ENCODE measurements around the gene TCEAL7.
"Not testable (repeated sequence)": the region's sequence is repeated elsewhere in the genome, so short reads cannot be mapped to it uniquely, and the experiment has no call there.

TCEAL7 gene

GRCh38 chrX:103329991-103330390, at the start of gene TCEAL7:
Gene TCEAL7, plus strand, starts transcription at chrX:103330239. Its CDS starts 1,165 bp downstream, at chrX:103331404.
- DNase-seq (ENCODE audit: low spot score) (no peak), FAIRE-seq (no peak)

- no peak for FAIRE-seq
Measured at GRCh38 chrX:103293118-103293517, 36.9 kb upstream of the TCEAL7 start.

GRCh38 chrX:103304705-103305104, 25.3 kb upstream of the TCEAL7 start:
- FAIRE-seq (no peak), DNase-seq (ENCODE audit: low spot score) (no peak)

More at GRCh38 chrX:103293118-103293517, 36.9 kb upstream of the TCEAL7 start:
- no peak for DNase-seq (ENCODE audit: low spot score)

- DNase-seq (ENCODE audit: low spot score); FAIRE-seq: not testable (repeated sequence)
Measured at GRCh38 chrX:103305666-103306065, 24.4 kb upstream of the TCEAL7 start.

- FAIRE-seq (no peak), DNase-seq (ENCODE audit: low spot score) (no peak)
Measured at GRCh38 chrX:103309860-103310554, 20.0 kb upstream of the TCEAL7 start.

GRCh38 chrX:103310555-103311398, 19.3 kb upstream of the TCEAL7 start, which contains the start of gene BEX2:
Gene BEX2, minus strand, starts transcription at chrX:103310990. Its CDS starts 1,014 bp downstream, at chrX:103309976.
- DNase-seq (ENCODE audit: low spot score), result no peak
- no peak for FAIRE-seq

- FAIRE-seq (no peak), DNase-seq (ENCODE audit: low spot score) (no peak)
Measured at GRCh38 chrX:103311399-103311780, 18.6 kb upstream of the TCEAL7 start.

- FAIRE-seq (no peak), DNase-seq (ENCODE audit: low spot score) (no peak)
Measured at GRCh38 chrX:103330681-103331288, 746 bp downstream of the TCEAL7 start.

- DNase-seq (ENCODE audit: low spot score), result no peak
- FAIRE-seq, result no peak
Measured at GRCh38 chrX:103338663-103339062, 8.6 kb downstream of the TCEAL7 start.

GRCh38 chrX:103343105-103343504, 13.1 kb downstream of the TCEAL7 start:
- DNase-seq (ENCODE audit: low spot score) (peak; percentile 14), FAIRE-seq (peak; percentile 68)

GRCh38 chrX:103344606-103345005, 14.6 kb downstream of the TCEAL7 start:
- FAIRE-seq, result no peak
- no peak for DNase-seq (ENCODE audit: low spot score)

- FAIRE-seq (no peak), DNase-seq (ENCODE audit: low spot score) (no peak)
Measured at GRCh38 chrX:103347682-103348397, 17.8 kb downstream of the TCEAL7 start.

GRCh38 chrX:103356130-103356798, 26.2 kb downstream of the TCEAL7 start, which contains the start of gene TCEAL9:
Gene TCEAL9, plus strand, starts transcription at chrX:103356506. Its CDS starts 1,179 bp downstream, at chrX:103357685.
- FAIRE-seq (no peak), DNase-seq (ENCODE audit: low spot score) (peak; percentile 55)

- FAIRE-seq, result no peak
- DNase-seq (ENCODE audit: low spot score), result no peak
Measured at GRCh38 chrX:103356858-103357257, 26.8 kb downstream of the TCEAL7 start.

- no peak for DNase-seq (ENCODE audit: low spot score)
Measured at GRCh38 chrX:103357871-103358270, 27.8 kb downstream of the TCEAL7 start.

GRCh38 chrX:103359605-103360004, 29.6 kb downstream of the TCEAL7 start:
- not testable (repeated sequence) for FAIRE-seq

More at GRCh38 chrX:103357871-103358270, 27.8 kb downstream of the TCEAL7 start:
- no peak for FAIRE-seq

GRCh38 chrX:103360092-103360491, 30.1 kb downstream of the TCEAL7 start:
- FAIRE-seq, result no peak

More at GRCh38 chrX:103359605-103360004, 29.6 kb downstream of the TCEAL7 start:
- DNase-seq (ENCODE audit: low spot score), result not testable (repeated sequence)

GRCh38 chrX:103360916-103361315, 30.9 kb downstream of the TCEAL7 start:
- no peak for FAIRE-seq

More at GRCh38 chrX:103360092-103360491, 30.1 kb downstream of the TCEAL7 start:
- no peak for DNase-seq (ENCODE audit: low spot score)

GRCh38 chrX:103361798-103362197, 31.8 kb downstream of the TCEAL7 start:
- FAIRE-seq, result no peak
- no peak for DNase-seq (ENCODE audit: low spot score)

More at GRCh38 chrX:103360916-103361315, 30.9 kb downstream of the TCEAL7 start:
- no peak for DNase-seq (ENCODE audit: low spot score)

- DNase-seq (ENCODE audit: low spot score), result peak; percentile 46
Measured at GRCh38 chrX:103362474-103362873, 32.4 kb downstream of the TCEAL7 start.

More at GRCh38 chrX:103362474-103362873, 32.4 kb downstream of the TCEAL7 start:
- FAIRE-seq, result peak; percentile 81

Measured in RCC 7860 (cell line).